BE2C (cell line): ENCODE results near the gene TMPRSS11A.

Source experiments
- DNase-seq: peaks from one replicate; pipeline ENCODE4 v3.0.0-alpha.2; 2020
- H3K27me3 ChIP-seq: fragments of 250-450 bp; sonication (Bioruptor Pico); 2 replicates; pipeline ENCODE4 v1.5.1; 2020; ENCODE audit warnings: mild to moderate bottlenecking
- H3K36me3 ChIP-seq: fragments of 250-450 bp; sonication (Bioruptor Pico); 2 replicates; pipeline ENCODE4 v1.5.1; 2020; ENCODE audit warnings: mild to moderate bottlenecking
- H3K4me1 ChIP-seq: fragments of 250-450 bp; sonication (Bioruptor Pico); 2 replicates; pipeline ENCODE4 v1.5.1; 2020
- H3K4me3 ChIP-seq: 2 replicates; pipeline ENCODE4 v1.5.1; 2011; ENCODE audit warnings: low read depth, low read length
- H3K9me3 ChIP-seq: fragments of 250-450 bp; sonication (Bioruptor Pico); 2 replicates; pipeline ENCODE4 v1.5.1; 2020
- CTCF ChIP-seq: IDR thresholded peaks from 2 replicates; pipeline ENCODE4 v1.5.1; 2012; ENCODE audit warnings: mild to moderate bottlenecking, low read depth, low read length

Gene TMPRSS11A

DNA sequence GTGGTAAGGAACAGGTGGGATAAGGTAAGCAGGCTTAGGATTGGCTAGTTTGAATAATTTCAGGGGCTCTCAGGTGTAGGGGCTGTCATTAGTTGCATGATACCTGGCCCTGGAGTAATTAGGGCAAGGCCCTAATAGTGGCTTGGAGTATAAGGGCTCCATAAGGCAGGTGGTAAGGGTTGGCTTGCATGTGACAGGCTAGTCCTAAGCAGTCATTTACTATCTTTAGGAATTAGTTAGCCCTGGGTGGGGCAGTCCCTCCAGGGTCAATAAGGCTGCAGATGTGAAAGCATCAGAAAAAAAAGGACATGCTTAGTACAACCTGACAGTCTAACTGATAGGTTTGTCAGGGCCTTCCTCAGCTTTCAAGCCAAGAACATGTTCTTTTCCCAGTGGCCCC lies 71.6 kb downstream of the TMPRSS11A start:
- TF ChIP-seq CTCF = no peak
- DNase-seq = no peak
- H3K9me3 ChIP-seq = no peaks in the 10 kb centered on the region
- H3K4me1 ChIP-seq = no peaks in the 10 kb centered on the region
- no peaks in the 10 kb centered on the region for H3K27me3 ChIP-seq
- H3K4me3 ChIP-seq = no peak overlapping the region
- no peaks in the 10 kb centered on the region for H3K36me3 ChIP-seq

DNA sequence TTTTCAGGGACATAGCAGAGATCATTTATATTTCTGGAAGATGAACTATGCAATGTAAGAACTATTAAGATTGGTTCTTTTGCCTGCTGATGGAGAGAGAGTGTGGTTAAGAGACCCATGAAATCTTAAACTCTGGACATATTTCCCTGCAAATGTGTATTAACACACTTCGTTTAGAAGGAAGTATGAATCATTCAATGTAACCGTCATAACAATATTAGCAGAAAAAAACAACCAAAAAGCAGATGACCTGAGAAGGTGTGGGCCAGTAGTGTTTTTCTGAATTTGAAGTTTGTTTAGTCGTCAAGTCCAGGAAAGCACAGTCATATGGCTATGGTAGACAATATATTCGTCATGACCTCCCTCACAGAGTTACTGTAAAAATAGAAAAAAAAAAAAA lies 77.0 kb downstream of the TMPRSS11A start:
- Histone ChIP-seq H3K4me1 (no peaks in the 10 kb centered on the region), H3K9me3 (no peaks in the 10 kb centered on the region), H3K36me3 (no peaks in the 10 kb centered on the region), H3K27me3 (no peaks in the 10 kb centered on the region), H3K4me3 (no peak overlapping the region)
- no peak for TF ChIP-seq CTCF
- no peak for DNase-seq

- TF ChIP-seq CTCF = no peak
- no peaks in the 10 kb centered on the region for H3K9me3 ChIP-seq
- H3K36me3 ChIP-seq = no peaks in the 10 kb centered on the region
- DNase-seq = no peak
- H3K4me3 ChIP-seq = no peak overlapping the region
- no peaks in the 10 kb centered on the region for H3K4me1 ChIP-seq
- H3K27me3 ChIP-seq = no peaks in the 10 kb centered on the region
These were observed 77.5 kb downstream of the TMPRSS11A start for GRCh38 chr4:67885762-67886161.

- no peak for TF ChIP-seq CTCF
- Histone ChIP-seq H3K9me3 (no peaks in the 10 kb centered on the region), H3K4me3 (no peak overlapping the region), H3K27me3 (no peaks in the 10 kb centered on the region), H3K36me3 (no peaks in the 10 kb centered on the region), H3K4me1 (no peaks in the 10 kb centered on the region)
- no peak for DNase-seq
These were observed 78.6 kb downstream of the TMPRSS11A start for GRCh38 chr4:67884701-67885100.

DNA sequence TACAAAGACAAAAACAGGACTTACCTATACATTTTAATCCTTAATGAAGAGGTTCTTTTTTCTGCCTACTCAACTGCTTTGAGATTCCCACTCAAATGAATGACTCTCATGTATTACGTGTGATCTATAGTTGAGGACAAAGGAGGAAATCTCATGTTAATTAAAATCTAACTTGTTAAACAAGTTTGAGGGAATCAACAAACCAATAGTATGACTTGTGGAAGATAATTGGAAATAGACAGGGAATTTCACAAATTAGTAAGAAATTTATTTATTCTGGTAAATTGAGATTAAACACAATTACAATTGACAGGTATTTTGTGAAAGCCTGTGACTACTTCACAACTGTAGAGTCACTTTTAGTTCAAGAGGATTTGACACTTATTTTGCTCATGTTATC lies 79.4 kb downstream of the TMPRSS11A start, which contains the start of gene TMPRSS11D:
Gene TMPRSS11D (minus strand): TSS at position 101 of the 400 bp plus-strand sequence. CDS start 69 bp downstream, at position 32.
- TF ChIP-seq CTCF = no peak
- no peak for DNase-seq
- no peaks in the 10 kb centered on the region for H3K4me1 ChIP-seq

DNA sequence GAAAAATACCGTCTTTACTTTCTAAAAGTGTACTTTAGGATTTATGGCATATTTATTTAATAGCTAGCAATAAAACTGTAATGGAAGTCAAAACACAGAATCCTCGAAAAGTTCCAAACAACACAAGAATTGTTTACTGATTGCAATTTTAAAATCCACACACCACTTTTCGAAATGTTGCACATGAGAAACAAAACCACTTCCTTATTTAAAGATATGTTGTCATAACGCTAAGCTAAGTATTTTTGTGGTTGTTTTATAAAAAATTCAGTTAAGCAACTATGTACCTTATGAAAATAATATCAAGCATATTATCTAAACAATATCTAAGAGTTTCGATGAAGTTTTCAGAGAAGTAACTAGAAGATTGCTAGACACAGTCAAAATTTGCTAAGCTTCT lies 79.8 kb downstream of the TMPRSS11A start:
- TF ChIP-seq CTCF = no peak
- Histone ChIP-seq H3K9me3 (no peaks in the 10 kb centered on the region), H3K4me1 (no peaks in the 10 kb centered on the region), H3K36me3 (no peaks in the 10 kb centered on the region), H3K27me3 (no peaks in the 10 kb centered on the region), H3K4me3 (no peak overlapping the region)
- no peak for DNase-seq

More for the DNA sequence above, 79.4 kb downstream of the TMPRSS11A start, which contains the start of gene TMPRSS11D:
- no peak within 1 kb of the TSS for H3K4me3 ChIP-seq
- H3K36me3 ChIP-seq = no peaks in the 10 kb centered on the region
- no peaks in the 10 kb centered on the region for H3K9me3 ChIP-seq
- no peaks in the 10 kb centered on the region for H3K27me3 ChIP-seq
